Trophoblast cell (in vitro differentiated cells and primary cell): ENCODE results near the gene CLCN7.

Source experiments
- DNase-seq, 2 donors: peaks; one replicate each; pipeline ENCODE4 v3.0.0-alpha.2; 2016
- H2AFZ ChIP-seq: 2 replicates; pipeline ENCODE4 v1.6.1; 2013; ENCODE audit warnings: low read length, moderate library complexity, mild to moderate bottlenecking; ENCODE audit not compliant: insufficient read depth, poor library complexity
- H2AK5ac ChIP-seq: 2 replicates; pipeline ENCODE4 v1.6.1; 2013; ENCODE audit warnings: mild to moderate bottlenecking, low read length
- H2BK120ac ChIP-seq: 2 replicates; pipeline ENCODE4 v1.6.1; 2013; ENCODE audit warnings: low read length, mild to moderate bottlenecking, moderate library complexity; ENCODE audit not compliant: insufficient read depth, poor library complexity
- H2BK12ac ChIP-seq: 2 replicates; pipeline ENCODE4 v1.6.1; 2013; ENCODE audit warnings: mild to moderate bottlenecking, low read length, moderate library complexity
- H2BK5ac ChIP-seq: 2 replicates; pipeline ENCODE4 v1.6.1; 2013; ENCODE audit warnings: low read length, low read depth, moderate library complexity, mild to moderate bottlenecking; ENCODE audit not compliant: poor library complexity
- H3K14ac ChIP-seq: 2 replicates; pipeline ENCODE4 v1.6.1; 2013; ENCODE audit warnings: mild to moderate bottlenecking, low read length
- H3K18ac ChIP-seq: 2 replicates; pipeline ENCODE4 v1.6.1; 2013; ENCODE audit warnings: mild to moderate bottlenecking, low read length
- H3K23ac ChIP-seq: 2 replicates; pipeline ENCODE4 v1.6.1; 2013; ENCODE audit warnings: low read length
- H3K27ac ChIP-seq: 2 replicates; pipeline ENCODE4 v1.5.1; 2013; ENCODE audit warnings: low read depth, mild to moderate bottlenecking, inconsistent platforms, low read length, moderate library complexity
- H3K27me3 ChIP-seq: 2 replicates; pipeline ENCODE4 v1.6.1; 2013; ENCODE audit warnings: inconsistent platforms, mild to moderate bottlenecking, low read length, moderate library complexity; ENCODE audit not compliant: insufficient read depth
- H3K36me3 ChIP-seq, 2 experiments: 1 replicate in 1 of 2; 2 replicates in 1 of 2; pipeline ENCODE4 v1.6.1; 2013; ENCODE audit warnings: low read length in 2 of 2, mild to moderate bottlenecking in 2 of 2, moderate library complexity in 1 of 2; ENCODE audit not compliant: insufficient read depth in 2 of 2, control insufficient read depth in 1 of 2
- H3K4ac ChIP-seq: 2 replicates; pipeline ENCODE4 v1.6.1; 2013; ENCODE audit warnings: low read depth, mild to moderate bottlenecking, low read length, moderate library complexity
- H3K4me1 ChIP-seq, 2 experiments: 1 replicate in 1 of 2; 2 replicates in 1 of 2; pipeline ENCODE4 v1.6.1; 2013; ENCODE audit warnings: low read length in 2 of 2, mild to moderate bottlenecking in 2 of 2, moderate library complexity in 1 of 2; ENCODE audit not compliant: insufficient read depth in 2 of 2, control insufficient read depth in 1 of 2
- H3K4me2 ChIP-seq: 2 replicates; pipeline ENCODE4 v1.6.1; 2013; ENCODE audit warnings: inconsistent platforms, mild to moderate bottlenecking, low read length, moderate library complexity
- H3K4me3 ChIP-seq: 2 replicates; pipeline ENCODE4 v1.5.1; 2013; ENCODE audit warnings: mild to moderate bottlenecking, low read depth, low read length, inconsistent platforms
- H3K79me1 ChIP-seq: one replicate; pipeline ENCODE4 v1.6.1; 2013; ENCODE audit warnings: low read length
- H3K79me2 ChIP-seq: 2 replicates; pipeline ENCODE4 v1.6.1; 2013; ENCODE audit warnings: low read length, mild to moderate bottlenecking; ENCODE audit not compliant: control insufficient read depth, insufficient read depth, poor library complexity
- H3K9ac ChIP-seq: 2 replicates; pipeline ENCODE4 v1.6.1; 2013; ENCODE audit warnings: mild to moderate bottlenecking, low read length
- H3K9me3 ChIP-seq: 2 replicates; pipeline ENCODE4 v1.6.1; 2013; ENCODE audit warnings: low read depth, mild to moderate bottlenecking, control low read depth, inconsistent platforms, low read length; ENCODE audit not compliant: insufficient read depth
- H4K12ac ChIP-seq: 2 replicates; pipeline ENCODE4 v1.6.1; 2013; ENCODE audit warnings: low read depth, mild to moderate bottlenecking, low read length, moderate library complexity
- H4K8ac ChIP-seq: 2 replicates; pipeline ENCODE4 v1.6.1; 2013; ENCODE audit warnings: low read depth, mild to moderate bottlenecking, low read length, moderate library complexity
- H4K91ac ChIP-seq: one replicate; pipeline ENCODE4 v1.6.1; 2013; ENCODE audit warnings: low read depth, mild to moderate bottlenecking, low read length, moderate library complexity
- WGBS: extraction: QIAGEN DNeasy Blood & Tissue Kit; methylation state at CpG from one replicate; pipeline ENCODE4 v1.1.7; 2013; ENCODE audit warnings: missing lambda C conversion rate; ENCODE audit not compliant: insufficient read length, insufficient coverage; ENCODE audit errors: extremely low coverage; 5-methylcytosine and 5-hydroxymethylcytosine counted together

The CLCN7 gene

GRCh38 chr16:1465567-1465915 is 9.3 kb downstream of the CLCN7 start:
- peaks cover 7 to 10% of the 10 kb centered on the region in 2 experiments for H3K4me1 ChIP-seq
- no peaks in the 10 kb centered on the region for H3K79me2 ChIP-seq
- peaks cover 15 to 17% of the 10 kb centered on the region in 2 experiments for H3K36me3 ChIP-seq
- H3K4me2 ChIP-seq, result no peak overlapping the region
- H2BK12ac ChIP-seq, result no peak overlapping the region
- no peak overlapping the region for H3K27ac ChIP-seq
- H3K4ac ChIP-seq, result no peak overlapping the region
- H3K14ac ChIP-seq, result no peak overlapping the region
- no peak overlapping the region for H4K12ac ChIP-seq
- H2BK5ac ChIP-seq, result no peak overlapping the region
- no peak overlapping the region for H2BK120ac ChIP-seq
- no peaks in the 10 kb centered on the region for H3K9me3 ChIP-seq
- no peak overlapping the region for H3K23ac ChIP-seq
- H3K4me3 ChIP-seq, result no peak overlapping the region
- H2AK5ac ChIP-seq, result no peak overlapping the region
- H3K18ac ChIP-seq, result no peak overlapping the region
- no peak overlapping the region for H2AFZ ChIP-seq
- no peak overlapping the region for H4K91ac ChIP-seq
- no peaks in the 10 kb centered on the region for H3K27me3 ChIP-seq
- H3K9ac ChIP-seq, result no peak overlapping the region
- H3K79me1 ChIP-seq, result no peaks in the 10 kb centered on the region
- DNase-seq, result no peak
- WGBS, result no CpG with 5 or more reads among the region's 13 CpGs
- H4K8ac ChIP-seq, result no peak overlapping the region

DNA sequence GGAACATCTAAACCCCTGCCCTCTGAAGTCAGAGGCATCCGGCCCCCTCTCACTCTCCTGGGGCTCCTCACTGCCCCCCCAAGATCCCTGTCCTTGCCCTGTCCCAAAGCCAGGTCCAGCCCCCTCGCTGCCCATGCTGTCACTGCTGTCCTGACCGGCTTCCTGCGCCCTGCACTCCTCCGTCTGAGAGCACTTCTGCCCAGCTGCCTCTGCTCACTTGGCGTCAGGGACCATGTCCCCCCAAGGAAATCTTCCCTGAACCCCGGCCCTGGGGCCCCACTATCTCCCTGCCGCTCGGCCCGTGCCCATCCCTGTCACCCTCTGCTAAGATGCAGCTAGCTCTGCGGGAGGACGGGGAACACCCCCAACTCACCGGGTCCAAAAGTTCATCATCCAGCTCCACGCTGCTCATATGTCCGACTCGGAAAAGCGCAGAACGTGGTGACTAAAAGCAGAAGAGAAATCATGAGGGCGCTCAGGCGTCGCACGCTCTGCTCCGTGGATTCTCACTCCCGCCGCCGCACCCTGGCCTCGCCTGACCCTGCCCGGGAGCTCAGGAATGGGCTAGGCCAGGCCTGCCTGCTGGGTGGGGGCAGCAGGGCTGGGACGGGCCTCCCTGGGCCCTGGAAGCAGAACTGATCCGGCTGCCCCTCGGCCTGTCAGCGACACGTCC is 9.8 kb downstream of the CLCN7 start:
- Histone ChIP-seq H3K4me2 (no peak overlapping the region), H3K4me1 (peaks cover 5 to 6% of the 10 kb centered on the region in 2 experiments), H2BK12ac (no peak overlapping the region), H4K8ac (no peak overlapping the region), H3K4me3 (no peak overlapping the region), H3K14ac (no peak overlapping the region), H2AK5ac (no peak overlapping the region), H3K79me2 (no peaks in the 10 kb centered on the region), H3K79me1 (no peaks in the 10 kb centered on the region), H4K91ac (no peak overlapping the region), H2BK120ac (no peak overlapping the region), H3K4ac (no peak overlapping the region), H3K36me3 (peaks cover 20 to 22% of the 10 kb centered on the region in 2 experiments), H3K27ac (no peak overlapping the region), H2AFZ (no peak overlapping the region), H3K23ac (no peak overlapping the region), H2BK5ac (no peak overlapping the region), H3K9ac (no peak overlapping the region), H3K18ac (no peak overlapping the region), H3K9me3 (no peaks in the 10 kb centered on the region), H3K27me3 (no peaks in the 10 kb centered on the region), H4K12ac (no peak overlapping the region)
- WGBS, result no CpG with 5 or more reads among the region's 33 CpGs
- DNase-seq, result no peak

DNA sequence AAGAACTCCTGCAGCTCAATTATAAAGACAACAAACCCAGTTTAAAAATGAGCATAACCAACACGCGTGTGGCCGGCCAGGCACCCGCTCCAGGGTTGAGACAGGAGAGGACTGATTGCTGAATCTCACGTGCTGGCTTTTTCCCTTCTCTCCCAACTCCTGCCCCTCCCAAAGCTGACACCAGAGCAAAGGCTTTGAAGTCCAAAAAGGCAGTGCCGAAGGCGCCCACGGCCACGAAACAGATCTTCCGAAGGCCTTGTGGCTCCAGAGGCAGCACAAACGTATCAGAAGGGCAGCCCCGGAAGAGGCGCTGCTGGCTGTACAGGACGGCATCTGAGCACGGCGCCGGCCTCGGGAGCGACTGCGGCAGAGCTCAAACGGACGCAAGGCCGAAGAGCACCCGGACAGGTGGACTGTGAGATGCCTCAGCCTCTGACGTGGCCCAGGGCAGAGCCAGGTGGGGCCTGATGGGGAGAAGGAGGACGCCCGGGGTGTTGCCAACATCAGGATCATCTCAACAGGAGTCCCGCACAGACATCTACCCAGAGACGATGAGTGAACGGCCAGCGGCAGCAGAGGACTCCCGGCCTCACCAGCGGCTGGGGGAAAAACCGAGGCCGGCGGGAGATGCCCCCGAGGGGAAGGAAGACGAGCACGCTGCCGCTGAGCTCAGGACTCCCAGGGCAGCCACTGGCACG is 10.5 kb downstream of the CLCN7 start:
- no peak overlapping the region for H4K12ac ChIP-seq
- H3K27ac ChIP-seq, result no peak overlapping the region
- H3K9ac ChIP-seq, result no peak overlapping the region
- H4K91ac ChIP-seq, result no peak overlapping the region
- no peak overlapping the region for H3K4me2 ChIP-seq
- H3K79me1 ChIP-seq, result no peaks in the 10 kb centered on the region
- H3K79me2 ChIP-seq, result no peaks in the 10 kb centered on the region
- peaks cover 5 to 6% of the 10 kb centered on the region in 2 experiments for H3K4me1 ChIP-seq
- no peak overlapping the region for H2AK5ac ChIP-seq
- no peak overlapping the region for H2BK120ac ChIP-seq
- DNase-seq, result no peak
- no peaks in the 10 kb centered on the region for H3K9me3 ChIP-seq
- H4K8ac ChIP-seq, result no peak overlapping the region
- WGBS, result no CpG with 5 or more reads among the region's 41 CpGs
- no peak overlapping the region for H2BK5ac ChIP-seq
- H3K27me3 ChIP-seq, result no peaks in the 10 kb centered on the region
- H3K14ac ChIP-seq, result no peak overlapping the region
- no peak overlapping the region for H2AFZ ChIP-seq
- H3K23ac ChIP-seq, result no peak overlapping the region
- H3K36me3 ChIP-seq, result peaks cover 23 to 25% of the 10 kb centered on the region in 2 experiments
- H2BK12ac ChIP-seq, result no peak overlapping the region
- H3K18ac ChIP-seq, result no peak overlapping the region
- no peak overlapping the region for H3K4me3 ChIP-seq
- H3K4ac ChIP-seq, result no peak overlapping the region

- no CpG with 5 or more reads among the region's 24 CpGs for WGBS
- Histone ChIP-seq H3K9ac (no peak overlapping the region), H3K23ac (no peak overlapping the region), H4K12ac (no peak overlapping the region), H3K27ac (no peak overlapping the region), H4K8ac (no peak overlapping the region), H3K9me3 (no peaks in the 10 kb centered on the region), H3K4ac (no peak overlapping the region), H2AK5ac (no peak overlapping the region), H3K79me1 (no peaks in the 10 kb centered on the region), H3K79me2 (no peaks in the 10 kb centered on the region), H2BK120ac (no peak overlapping the region), H4K91ac (no peak overlapping the region), H3K18ac (no peak overlapping the region), H3K14ac (no peak overlapping the region), H3K36me3 (peaks cover 46 to 48% of the 10 kb centered on the region in 2 experiments), H3K4me1 (peaks cover 5 to 6% of the 10 kb centered on the region in 2 experiments), H2BK12ac (no peak overlapping the region), H3K4me3 (no peak overlapping the region), H2AFZ (no peak overlapping the region), H3K27me3 (no peaks in the 10 kb centered on the region), H3K4me2 (no peak overlapping the region), H2BK5ac (no peak overlapping the region)
- no peak for DNase-seq
Measured at GRCh38 chr16:1461146-1461545, 13.7 kb downstream of the CLCN7 start.
